Activated CD4-positive, alpha-beta T cell treated with anti-CD3 and anti-CD28 coated beads, Interleukin-2, amount 50 U/mL, for 1 hour (primary cell): ENCODE results near the gene EPHX1.
A peak's percentile ranks its signal among the peaks of the same experiment; 100 is the strongest.

Experiments
- DNase-seq: peaks from one replicate; pipeline ENCODE4 v3.0.0-alpha.2; 2020

Gene EPHX1

DNA sequence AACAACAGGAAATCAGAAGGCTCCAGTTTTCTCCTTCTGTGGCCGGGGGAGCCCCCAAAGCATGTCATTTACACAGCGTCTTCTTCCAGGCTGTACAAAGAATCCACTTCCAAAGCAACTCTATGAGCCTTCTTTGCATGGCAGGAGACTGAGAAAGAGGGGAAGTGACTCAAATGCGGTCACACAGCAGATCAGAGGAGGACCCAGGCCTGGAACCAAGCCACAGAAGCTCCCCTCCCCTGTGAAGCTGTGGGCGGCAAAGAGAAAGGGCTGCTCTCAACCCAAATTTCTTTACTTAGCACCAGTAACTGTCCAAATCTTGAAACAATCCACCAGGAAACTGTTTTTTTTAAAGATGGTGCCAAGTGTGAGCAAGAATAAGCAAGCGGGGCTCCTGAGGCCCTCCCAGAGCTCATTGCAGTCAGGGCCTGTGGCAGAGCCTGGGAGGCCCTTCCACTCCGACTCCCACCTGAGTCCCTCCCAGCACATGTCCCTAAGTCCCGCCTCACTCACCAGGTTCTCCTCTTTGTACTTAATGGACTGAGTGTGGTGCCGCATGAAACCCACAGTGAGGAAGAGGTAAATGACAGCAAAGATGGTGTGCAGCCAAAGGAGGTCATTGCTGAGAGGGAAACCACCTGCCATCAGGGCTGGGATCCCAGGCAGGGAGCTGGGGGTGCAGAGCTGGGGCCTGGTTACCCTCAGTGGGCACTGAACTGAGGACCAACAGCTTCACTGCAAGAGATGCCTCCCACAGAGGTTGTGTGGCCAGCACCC is 56.3 kb downstream of the EPHX1 start:
- peak; percentile 66 for DNase-seq

DNA sequence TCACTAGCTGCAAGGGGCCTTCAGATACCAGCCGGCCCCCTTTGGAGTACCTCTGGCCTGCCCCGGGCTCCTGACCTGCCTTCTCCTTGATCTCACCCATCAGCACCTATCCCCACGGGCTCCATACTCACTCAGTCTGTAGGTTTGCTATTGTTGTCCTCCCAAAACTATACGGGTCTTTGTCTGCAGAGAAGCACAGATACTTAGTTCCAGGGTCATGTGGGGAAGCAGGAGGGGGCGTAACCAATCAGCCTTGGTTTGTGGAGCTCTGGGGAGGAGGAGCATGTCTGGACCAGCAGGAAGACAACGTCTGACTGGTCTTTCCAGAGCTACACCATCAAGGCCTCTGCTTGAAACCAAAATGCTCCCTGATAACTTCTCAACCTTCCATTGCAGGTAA is 57.1 kb downstream of the EPHX1 start:
- DNase-seq, result no peak

DNA sequence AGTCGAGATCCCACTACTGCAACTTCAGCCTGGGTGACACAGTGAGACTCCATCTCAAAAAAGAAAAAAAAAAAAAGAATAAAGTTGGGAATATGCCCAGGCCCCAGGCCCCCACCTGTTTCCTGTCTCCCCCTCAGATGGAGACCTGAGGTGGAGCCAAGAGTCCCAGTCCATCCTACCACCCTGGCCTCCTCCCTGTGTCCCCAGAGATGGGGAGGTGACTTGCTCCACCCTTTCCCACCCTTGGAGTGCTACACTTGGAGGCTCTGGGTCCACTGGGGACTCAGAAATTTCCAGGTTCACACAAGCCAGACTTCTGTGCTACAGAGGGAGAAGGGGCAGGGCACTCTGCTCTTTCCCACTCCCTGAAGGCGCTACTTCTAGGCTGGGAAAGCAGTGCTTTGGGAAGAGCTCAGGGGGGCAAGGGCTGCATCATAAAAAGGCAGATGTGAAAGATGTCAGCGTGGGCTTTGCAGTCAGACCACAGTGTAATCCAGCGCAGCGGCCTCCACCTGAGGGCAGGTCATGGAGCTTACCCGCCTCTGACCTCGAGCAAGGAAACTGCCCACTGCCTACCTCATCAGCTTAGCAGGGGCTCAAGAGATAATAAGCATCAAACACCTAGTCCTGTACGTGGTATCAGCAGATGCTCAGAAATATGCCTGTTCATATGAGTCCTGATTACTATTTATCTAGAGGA is 58.9 kb downstream of the EPHX1 start:
- no peak for DNase-seq

DNA sequence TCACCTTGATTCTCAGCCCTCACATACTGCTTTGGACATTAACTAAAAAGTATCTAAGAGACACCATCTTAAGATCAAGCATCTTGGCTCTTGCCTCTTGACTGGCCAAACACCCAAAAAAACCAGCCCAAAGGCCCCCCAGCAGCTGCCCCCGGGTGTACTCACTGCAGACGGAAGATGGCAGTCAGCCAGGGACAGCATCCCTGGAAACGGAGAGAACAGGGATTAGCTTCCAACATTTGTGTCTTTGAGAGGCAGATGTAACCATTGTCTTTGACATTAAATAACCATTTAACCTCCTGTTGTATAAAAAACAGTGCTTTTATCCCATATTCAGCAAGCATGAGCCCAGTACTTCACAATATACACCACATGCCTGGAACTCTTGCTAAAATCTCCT is 61.0 kb downstream of the EPHX1 start:
- DNase-seq, result no peak

DNA sequence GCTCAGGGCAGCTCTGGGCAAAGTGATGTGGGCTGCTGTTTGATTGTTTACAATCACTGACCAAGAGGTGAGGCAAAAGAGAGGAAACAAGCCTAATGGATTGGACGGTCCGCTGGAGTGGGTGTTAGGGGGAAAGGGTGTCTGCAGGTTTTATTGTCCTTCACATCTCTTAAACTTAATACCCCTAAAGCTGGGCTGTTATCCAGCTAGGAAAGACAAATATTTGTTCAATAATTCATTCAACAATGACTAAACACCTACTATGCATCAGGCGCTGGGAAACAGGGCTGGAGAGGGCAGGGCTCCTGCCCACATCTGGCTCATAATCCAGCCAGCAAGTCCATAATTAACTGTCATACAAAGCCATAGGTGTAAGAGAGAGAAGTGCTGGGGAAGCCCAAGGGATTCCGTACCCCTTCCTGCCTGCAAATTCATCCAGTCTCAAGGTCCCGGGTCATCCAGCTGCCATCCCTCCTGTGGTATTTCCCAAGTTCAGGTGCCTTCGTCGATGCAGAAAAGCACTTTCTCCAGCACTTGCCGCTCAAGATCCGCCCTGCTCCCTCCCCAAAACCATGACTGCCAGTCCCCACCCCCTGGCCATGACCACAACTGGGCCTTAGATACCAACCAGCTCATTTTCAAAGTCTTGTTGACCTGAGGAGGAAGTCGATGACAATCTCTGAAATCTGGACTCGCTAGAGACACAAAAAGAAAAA is 61.6 kb downstream of the EPHX1 start:
- no peak for DNase-seq

DNA sequence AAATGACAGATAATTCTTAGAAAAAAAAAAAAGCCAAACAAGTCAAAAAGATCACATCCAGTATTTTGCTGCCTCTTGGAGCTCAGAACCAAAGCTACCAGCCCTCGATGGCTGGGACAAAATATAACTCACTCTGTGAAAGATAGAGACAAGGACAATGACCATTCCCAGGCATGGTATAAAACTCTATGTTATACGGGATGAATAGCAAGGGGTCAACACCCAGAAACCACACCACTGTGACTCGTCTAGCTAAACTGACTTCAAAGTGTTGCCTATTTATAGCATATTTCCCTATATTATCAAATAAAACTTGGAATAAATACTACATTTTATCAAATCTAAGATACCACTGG is 62.1 kb downstream of the EPHX1 start:
- DNase-seq, result no peak

DNA sequence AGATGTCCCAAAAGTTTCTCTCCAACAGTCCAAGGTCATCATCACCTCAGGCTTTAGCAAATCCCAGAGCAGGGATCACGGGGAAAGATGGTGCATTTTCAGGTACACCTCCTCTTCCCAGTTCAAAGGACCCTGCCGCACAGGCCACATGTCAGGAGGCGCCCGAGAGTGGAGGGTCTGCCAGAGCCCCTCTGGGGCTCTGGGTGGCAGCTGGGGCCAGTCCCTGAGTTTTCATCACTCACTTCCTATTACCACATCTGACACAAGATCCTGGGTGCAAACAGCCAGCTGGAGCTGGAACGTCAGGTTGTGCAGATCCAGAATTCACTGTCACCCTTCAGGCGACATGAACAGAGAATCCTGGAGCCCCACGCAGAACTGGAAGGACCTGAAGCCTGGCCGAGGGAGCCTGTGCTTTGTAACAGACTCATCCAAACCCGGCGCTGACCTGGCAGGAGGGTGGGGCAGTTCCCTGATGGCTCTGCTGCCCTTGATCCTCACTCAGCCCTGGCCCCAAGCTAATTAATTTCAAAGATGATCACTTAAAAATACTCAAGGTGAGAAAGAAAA is 63.4 kb downstream of the EPHX1 start:
- no peak for DNase-seq

DNA sequence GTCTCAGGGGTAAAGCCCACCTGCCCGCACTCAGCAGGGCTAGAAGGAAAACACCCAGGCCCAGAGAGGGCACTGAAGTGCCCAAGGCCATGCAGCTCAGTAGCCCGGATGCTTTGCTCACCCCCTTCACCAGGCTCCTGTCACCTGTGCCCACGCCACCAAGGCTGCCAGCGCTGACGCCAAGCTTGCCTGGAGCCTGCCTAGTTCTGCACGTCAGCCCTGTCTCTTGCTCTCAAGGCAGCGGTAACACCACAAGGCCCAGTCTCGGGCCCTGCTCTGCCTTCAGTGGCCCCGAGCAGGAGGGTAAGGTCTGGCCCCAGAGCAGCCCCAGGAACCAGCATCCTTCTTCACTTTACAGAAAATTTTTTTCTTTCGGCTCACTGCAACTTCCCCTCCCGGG is 64.5 kb downstream of the EPHX1 start:
- DNase-seq, result no peak

DNA sequence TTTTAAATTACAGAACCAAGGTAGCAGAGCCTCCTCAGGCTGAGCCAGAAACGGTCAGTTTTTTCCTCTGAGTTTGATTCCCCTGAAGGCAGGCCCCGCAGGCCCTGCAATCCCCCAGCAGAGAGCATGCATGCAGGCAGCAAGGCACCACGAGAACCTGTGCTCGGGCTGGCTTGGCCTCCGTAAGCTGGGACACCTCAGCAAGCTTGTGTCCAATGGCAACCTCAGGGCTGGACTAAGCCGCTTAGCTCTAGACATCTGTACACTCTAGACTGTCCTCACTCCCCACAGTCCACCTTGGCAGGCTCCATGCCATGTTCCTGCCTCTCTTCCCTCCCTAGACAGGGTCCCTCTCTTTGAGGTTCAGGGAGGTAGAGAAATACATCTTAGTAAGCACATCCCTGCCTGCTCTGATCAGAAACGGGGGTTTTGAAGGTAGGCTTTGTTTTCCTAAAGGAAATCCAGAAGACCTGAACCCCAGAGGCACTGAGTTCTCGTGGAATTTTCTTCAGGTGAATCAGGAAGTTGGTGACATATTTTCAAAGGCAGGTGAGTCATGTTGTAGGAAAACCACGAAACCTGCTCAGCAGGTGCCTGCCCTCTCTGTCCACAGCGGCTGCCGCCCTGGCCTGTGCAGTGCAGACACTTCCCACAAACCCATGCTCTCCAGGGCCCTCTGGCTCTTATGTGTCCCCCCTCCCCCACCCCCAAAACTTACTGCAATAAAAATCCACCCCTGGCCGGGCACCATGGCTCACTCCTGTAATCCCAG is 65.3 kb downstream of the EPHX1 start:
- no peak for DNase-seq

DNA sequence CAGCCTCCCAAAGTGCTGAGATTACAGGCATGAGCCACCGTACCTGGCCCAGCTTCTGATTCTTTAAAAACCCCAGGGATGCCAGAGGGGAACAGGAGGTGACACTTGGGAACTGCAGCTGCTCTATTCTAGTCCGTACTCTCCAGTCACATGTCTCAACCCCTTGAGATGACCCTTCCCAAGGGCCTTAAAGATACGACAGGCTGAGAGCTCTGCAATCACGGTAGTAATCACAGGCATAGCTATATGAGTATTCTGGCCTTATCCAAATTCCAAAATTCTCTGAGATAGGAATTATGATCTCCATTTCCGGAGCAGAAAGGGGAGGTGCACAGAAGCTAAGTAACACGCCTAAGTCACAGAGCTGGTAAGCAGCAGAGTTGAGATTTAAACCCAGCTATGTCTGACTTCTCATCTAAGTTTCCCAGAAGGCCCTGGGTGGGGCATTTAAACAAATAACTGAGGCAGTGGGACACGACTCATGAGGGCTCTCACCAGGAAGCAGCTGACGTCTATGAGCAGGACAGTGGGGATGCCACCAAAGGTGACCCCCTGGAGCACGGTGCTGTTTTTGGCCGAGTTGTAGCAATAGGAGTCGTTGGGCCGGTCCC is 67.1 kb downstream of the EPHX1 start:
- DNase-seq, result no peak

DNA sequence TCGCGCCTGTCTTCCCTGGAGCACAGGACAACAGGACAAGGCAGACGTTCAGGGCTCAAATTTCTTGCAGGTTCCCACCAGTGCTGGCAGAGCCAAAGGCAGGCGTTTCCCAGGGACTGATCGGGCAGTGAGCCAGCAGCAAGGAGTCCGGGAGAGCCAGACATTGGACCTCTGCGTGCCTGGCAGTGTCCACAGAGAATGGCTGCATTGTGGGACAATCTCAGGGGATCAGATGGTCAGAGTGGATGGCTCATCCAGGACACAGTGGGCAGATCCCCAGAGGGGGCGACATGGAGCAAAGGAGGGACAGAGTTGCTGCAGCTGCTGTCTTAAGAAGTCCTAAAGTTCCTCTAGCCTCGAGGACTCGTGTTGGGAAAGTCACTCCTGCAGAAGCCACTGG is 67.7 kb downstream of the EPHX1 start:
- no peak for DNase-seq

DNA sequence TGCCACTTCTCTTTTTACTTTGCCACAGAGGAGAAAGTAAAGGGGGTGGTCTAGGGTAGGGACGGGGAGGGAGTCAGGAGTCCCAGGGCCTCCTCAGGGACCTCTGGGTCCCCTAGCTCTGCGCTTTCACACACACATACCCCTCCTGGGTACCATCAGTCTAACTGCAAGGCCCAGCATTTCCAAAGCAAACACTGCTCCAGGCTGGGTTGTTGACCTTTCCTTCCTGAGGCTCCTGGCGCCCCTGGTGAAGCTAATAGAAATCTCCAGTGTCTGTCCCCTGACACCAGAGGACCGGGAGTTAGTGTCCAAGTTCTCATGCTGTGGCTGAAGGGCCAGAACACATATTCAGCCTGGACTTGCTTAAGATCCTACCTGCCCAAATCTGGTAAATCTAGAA is 68.4 kb downstream of the EPHX1 start:
- DNase-seq, result no peak

DNA sequence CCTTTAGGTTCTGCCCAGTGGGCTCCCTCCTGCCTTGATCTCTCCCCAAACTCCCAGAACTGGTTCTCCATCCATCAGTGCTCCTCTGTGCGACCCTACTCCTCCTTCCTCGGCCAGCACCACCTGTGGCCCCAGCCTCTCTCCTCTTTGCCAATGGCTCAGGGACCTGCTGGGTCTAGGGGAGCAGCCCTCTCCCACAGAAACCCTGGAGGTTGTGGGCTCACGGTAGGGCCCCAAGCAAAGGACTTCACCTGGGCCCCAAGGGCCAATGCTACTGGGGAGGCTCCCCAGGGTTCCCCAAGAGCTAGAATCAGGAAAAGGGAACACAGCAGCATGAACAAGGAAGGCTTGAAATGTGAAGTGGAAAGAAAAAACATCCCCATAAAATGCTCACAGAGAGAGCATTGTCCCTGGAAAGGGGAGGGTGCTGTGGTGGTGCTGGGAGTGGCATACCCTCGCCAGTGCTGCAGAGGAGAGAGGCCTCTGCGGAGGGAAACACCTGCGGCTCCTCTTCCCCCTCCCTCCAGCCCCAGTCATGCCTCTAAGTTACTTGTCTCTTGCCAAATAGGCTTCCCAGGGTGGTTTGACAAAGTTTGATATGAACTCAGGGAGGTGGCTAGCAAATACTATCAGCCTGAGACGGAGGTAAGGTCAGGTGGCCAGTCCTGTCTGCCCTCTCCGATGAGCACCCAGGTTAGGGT is 69.7 kb downstream of the EPHX1 start:
- peak; percentile 47 for DNase-seq

DNA sequence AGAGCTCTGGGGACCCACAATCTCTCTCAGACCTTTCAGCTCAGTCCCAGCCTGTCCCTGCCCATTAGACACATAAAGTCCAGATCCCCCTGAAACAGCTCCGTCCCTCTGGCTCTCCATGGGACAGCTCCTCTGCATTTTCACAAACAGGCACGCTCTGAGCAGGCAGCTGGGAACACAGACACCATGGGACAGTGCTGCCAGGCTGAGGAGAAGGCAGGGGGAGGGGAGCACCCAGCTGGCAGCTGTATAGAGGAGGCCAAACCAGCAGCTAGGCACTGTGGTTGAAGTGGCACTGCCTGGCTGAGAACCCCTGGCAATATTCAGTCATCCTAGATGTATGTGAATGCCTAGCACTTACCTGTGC is 70.3 kb downstream of the EPHX1 start:
- DNase-seq, result no peak

DNA sequence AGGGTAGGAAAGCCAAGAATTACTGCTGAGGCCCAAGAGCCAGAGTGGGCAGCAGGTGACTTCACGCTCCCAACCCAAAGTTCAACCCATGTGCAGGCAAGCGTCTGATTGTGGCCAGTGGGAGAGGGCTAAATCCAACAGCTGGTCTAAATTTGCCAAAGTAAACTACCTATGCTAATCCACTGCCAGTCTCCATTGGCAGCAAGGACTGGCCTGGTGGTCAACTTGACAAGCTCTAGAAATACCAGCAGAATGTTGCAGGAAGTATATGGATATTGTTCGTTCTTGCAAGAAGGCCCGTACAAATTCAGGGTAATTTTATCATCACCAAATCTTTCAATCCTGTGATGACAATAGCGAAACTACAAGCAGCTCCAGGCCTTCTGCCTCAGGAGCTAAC is 70.7 kb downstream of the EPHX1 start:
- DNase-seq, result no peak

DNA sequence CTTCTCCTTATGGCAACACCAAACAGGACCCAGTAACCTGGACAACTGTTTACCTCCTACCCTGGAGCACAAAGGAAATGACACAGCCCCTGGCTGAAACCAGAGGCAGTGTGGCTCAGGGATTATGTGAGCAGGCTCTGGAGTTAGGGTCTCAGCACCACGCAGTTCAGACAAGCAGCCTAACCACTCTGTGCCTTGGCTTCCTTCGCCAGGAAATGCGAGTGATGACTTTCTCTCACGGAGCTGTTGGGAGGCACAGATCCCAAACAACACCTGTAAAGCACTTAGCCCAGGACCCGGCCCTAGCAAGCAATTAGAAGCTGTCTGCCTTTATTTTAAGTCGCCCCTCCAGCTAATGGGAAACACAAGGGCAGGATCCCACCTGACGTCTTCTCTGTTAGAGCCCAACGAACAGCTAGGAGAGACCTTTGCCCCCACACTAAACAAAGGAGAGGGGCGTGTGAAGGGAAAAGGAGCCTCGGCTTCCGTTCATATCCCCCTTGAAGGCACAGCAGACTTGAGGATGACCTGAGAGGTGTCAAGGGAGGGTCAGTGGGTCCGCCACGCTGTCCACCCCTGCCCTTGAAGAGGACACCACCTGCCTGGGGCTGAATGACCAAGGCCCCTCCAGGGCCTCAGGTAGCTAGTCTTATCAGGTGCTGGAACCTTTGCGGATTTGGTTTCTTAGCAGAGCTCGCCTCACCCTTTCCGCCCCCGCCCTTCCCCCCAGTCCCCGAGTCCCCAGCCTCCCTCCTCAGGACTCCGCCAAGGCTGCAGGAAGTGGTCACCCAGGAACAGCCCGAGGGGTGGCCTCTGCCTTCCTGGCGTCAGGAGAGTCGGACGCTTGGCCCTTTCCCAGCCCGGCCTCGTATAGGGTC is 71.4 kb downstream of the EPHX1 start:
- peak; percentile 50 for DNase-seq

DNA sequence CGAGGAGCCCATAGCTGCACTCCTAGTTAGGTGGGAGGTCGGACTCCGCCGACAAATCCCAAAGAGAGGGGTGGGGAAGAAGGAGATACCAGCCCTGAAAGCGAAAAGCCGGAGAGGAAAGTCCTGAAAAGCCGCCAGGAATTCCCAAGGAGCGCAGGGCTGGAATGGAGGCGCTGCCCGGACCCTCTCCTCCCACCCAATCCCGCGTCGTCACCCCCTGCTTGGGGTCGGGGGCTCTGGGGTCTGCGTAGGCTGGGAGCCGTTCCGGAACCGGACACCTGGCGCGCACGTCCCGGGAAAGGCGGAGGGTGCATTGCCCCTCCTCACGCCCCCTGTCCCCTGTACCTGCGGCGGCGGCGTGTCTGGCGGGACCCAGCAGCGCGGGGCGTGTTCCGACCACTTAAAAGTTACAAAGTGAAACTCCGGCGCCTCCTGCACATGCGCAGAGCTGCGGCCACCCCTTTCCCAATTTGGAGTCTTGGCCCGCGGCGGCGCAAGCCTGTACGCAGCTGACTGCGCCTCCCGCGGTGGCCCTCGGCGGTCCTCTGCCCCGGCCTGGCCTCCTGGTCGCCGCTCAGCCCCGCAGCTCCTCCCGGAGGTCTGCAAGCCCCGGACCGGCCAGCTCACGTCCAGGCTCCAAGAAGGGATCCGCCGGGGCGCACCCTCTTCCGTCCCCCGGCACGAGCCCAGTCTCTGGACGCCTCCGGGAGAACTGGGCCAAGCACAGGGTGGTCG is 72.2 kb downstream of the EPHX1 start, which contains the start of gene TMEM63A:
TSS of gene TMEM63A (minus strand) at position 422 of the 735 bp plus-strand sequence. CDS start 4,800 bp downstream, outside the sequence.
- DNase-seq, result peak; percentile 94

DNA sequence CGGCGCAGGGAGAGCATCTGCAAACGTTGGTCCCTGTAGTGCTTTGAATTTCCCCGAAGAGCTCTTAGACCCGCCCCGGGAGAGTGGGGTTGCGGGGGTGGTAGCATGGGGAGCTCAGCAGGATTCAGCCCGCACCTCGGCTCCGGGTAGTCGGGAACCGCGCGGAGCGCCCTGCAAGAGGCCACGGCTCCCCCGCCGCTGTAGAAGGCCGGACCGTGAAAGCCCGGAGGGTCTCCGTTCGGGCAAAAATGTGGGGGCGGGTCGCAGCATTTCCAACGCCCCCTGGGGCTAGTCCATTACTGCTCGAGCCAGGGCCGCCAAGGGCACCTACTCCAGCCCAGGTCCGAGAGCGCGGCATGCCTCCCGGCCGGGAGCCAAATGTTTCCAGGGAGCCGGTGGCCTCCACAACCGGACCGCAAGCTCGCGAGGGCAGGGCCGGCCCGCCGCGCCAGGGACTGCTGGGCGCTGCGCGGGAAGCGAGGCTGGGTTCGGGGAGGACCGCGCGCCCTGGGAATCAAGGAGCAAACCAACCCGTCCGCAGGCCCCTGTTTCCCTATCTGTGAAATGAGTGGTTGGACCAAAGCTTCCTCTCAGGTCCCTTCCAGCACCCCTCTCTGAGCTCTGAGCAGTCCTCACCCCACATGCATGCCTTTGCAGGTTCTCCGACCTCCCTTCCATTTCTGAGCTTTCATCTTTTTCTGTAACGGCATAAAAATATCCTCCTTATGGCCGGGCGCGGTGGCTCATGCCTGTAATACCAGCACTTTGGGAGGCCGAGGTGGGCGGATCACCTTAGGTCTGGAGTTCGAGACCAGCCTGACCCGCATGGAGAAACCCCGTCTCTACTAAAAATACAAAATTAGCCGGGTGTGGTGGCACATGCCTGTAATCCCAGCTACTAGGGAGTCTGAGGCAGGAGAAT is 73.0 kb downstream of the EPHX1 start:
- DNase-seq, result peak; percentile 39
